SIG-M5 treated with dmso at 0.1 percent for 504 hours (cell line): ENCODE data around the gene JUNB.

Source experiments
- DNase-seq: peaks from one replicate; lab custom pipeline; 2025; ENCODE audit not compliant: unreplicated experiment; lab: John Stamatoyannopoulos, UW

Gene JUNB

GRCh38 chr19:12773571-12773970, 17.7 kb upstream of the JUNB start:
- peak; percentile 14 for DNase-seq

GRCh38 chr19:12774588-12775555, 16.4 kb upstream of the JUNB start, which contains the start of gene HOOK2:
Gene HOOK2, minus strand, starts transcription at chr19:12775552. Its CDS starts 103 bp downstream, at chr19:12775449.
- peak; percentile 60 for DNase-seq

GRCh38 chr19:12777217-12778016, 13.9 kb upstream of the JUNB start:
- peak; percentile 71 for DNase-seq

- DNase-seq, result peak; percentile 35
Observed at GRCh38 chr19:12778017-12778904, 13.0 kb upstream of the JUNB start.

GRCh38 chr19:12778905-12779161, 12.5 kb upstream of the JUNB start:
- no peak for DNase-seq

- no peak for DNase-seq
Observed at GRCh38 chr19:12779162-12779993, 11.9 kb upstream of the JUNB start.

GRCh38 chr19:12782174-12782423, 9.2 kb upstream of the JUNB start:
- no peak for DNase-seq

- peak; percentile 62 for DNase-seq
Observed at GRCh38 chr19:12782424-12783290, 8.6 kb upstream of the JUNB start.

- peak; percentile 26 for DNase-seq
Observed at GRCh38 chr19:12783291-12783848, 7.9 kb upstream of the JUNB start.

GRCh38 chr19:12783849-12784393, 7.4 kb upstream of the JUNB start:
- DNase-seq, result peak; percentile 40

GRCh38 chr19:12784394-12784870, 6.9 kb upstream of the JUNB start:
- DNase-seq, result no peak

GRCh38 chr19:12784871-12785430, 6.3 kb upstream of the JUNB start:
- no peak for DNase-seq

- peak; percentile 54 for DNase-seq
Observed at GRCh38 chr19:12785431-12786031, 5.8 kb upstream of the JUNB start.

- peak; percentile 73 for DNase-seq
Observed at GRCh38 chr19:12786141-12786870, 5.0 kb upstream of the JUNB start.

GRCh38 chr19:12786952-12787351, 4.3 kb upstream of the JUNB start:
- DNase-seq, result no peak

- no peak for DNase-seq
Observed at GRCh38 chr19:12787458-12787857, 3.8 kb upstream of the JUNB start.

GRCh38 chr19:12788042-12788681, 3.1 kb upstream of the JUNB start:
- DNase-seq, result no peak
